Suppressor macrophage treated with lipopolysaccharide for 1 hour (primary cell): ENCODE measurements around the gene GPS1.

ENCODE experiments used
- DNase-seq, 3 donors: peaks; one replicate each; pipeline ENCODE4 v3.0.0-alpha.2; 2020 to 2022

Gene GPS1

DNA sequence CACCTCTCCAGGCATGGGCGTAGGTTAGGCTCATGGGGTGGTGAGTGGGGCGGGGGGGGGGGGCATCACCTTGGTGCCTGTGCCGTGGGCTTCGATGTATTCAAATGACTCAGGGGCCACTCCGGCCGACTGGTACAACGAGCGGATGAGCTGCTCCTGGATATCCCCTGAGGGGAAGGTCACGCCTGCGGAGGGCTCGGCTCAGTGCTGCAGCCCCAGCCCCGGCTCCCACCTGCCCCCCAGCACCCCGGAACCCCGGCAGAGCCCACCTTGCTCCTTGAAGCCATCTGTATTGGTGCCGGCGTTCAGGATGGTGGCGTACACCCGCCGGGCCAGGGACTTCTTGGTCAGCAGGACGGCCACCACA, 40.9 kb downstream of the GPS1 start:
- DNase-seq = no peak

DNA sequence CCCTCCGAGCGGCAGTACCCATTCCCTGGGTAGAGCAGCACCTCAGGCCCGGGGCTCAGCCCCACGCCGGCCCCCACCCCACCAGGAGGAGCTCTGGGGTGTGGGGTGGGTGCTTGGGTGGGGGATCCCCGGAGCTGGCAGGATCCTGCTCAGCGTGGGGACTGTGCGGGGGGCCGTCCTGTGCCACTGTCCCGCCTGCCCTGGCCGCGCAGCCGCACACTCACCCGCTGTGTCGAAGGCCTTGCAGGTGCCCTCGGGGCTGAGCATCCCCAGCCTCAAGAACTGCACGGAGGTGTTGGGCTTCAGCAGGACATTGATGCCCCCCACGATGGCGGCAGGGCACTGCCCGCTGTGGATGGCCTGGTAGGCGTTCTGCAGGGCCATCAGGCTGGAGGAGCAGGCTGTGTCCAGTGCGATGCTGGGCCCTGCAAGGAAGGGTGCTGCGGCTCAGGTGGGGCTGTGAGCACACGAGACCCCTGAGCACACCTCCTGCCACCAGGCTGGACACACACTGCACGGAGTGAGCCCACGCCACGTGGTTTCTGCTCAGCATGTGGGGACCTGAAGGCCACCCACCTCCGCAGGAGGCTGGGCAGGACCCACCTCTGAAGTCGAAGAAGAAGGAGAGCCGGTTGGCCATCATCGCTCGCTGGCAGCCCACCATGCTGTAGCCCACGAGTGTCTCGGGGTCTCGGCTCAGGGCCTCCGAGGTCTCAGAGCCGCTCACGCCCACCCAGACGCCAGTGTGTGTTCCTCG, 41.5 kb downstream of the GPS1 start:
- no peak for DNase-seq

DNA sequence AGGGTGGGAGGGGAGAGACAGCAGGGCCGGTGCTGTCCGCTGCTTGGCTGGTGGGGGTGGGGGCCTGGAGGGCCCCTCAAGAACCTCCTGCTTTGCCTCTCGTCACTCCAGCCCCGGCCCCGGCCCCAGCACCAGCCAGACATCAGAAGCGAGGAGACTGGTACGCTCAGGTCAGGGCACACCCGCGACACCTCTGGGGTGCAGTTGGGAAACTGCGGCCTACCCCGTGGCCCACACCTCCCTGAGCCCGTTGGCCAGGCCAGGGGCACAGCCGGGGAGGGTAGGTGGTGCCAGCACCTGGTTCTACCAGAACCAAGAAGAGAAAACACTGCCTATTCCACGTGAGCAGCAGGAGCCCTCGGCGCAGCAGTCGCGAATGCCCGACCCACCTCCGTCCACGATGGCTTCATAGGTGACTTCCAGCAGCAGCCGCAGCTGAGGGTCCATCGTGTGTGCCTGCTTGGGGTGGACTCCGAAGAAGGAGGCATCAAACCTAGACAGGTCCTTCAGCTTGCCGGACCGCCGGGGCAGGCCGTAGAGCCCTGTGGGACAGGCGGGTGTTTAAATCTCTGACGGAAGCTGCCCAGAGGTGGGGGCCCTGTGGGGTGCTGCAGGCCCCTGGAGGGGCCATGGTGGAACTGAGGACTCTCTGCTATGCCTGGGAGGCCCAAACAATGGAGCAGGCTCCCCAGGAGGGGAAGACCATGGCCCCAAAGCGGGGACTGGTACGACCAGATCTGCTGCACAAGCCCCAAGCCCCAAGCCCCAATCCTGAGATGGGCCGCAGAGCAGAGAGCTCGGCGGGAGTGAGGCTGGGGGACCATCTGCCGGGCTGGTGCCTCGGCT, 43.5 kb downstream of the GPS1 start:
- no peak for DNase-seq

DNA sequence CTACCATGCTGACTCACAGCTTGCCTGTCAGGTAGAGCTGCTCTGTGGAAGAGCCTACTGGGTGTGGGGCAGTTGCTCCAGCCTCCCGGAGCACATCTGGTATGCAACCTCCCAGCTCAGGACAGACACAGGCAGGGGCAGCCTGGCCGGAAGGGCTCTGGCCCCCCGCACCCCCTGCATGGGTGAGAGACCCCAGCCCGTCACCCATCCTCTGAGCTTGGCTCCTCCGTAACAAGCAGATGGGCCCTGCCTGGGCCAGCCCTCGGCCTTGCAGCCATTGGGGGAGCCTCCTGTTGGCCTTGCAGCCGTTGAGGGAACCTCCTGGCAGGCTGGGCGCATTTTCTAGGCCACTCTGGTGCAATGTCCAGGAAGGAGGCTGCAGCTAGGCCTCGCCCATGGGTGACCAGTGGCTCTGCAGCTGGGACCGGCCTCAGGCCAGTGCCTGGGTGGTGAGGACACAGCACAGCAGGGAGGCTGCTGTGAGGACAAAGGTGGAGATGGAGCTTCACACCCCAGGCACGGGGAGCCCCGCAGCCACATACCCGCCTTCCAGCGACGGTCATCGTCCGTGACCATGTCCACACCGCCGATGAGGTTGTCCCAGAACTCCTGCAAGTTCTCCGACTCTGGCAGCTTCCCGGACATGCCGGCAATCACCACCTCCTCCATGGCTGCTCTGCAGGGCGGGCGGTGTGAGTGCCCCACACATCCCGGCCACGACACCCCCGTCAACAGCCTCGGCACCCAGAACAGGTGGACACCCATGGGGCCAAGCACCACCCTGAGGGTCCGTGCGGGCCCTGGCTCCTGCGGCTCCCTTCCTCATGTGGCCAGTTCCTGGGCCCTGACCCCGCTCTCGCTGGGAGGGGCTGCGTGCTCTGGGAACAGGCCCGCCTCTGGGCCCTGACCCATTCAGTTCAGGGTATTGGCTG, 44.3 kb downstream of the GPS1 start:
- no peak for DNase-seq

DNA sequence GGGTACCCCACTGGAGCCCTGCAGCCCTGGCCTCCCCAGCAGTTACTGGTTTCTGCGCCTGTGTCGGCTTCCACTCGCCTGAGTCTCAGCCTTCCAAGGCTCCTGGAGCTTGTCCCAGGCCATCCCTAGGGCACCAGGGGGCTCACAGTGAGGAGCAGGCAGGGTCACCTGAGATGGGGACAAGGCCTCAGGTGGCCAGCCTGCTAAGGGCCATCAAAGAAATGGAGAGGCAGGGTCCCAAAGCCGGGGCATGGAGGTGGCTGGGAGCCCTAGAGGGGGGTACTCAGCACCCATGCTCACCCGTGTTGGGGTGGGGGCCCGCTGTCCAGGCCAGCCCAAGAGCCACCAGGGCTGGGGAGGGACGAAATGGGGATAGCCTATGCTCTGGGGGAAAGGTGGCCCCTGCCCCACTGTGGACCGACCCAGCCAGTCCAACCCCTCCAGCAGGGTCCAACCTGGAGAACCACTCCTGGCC, 45.0 kb downstream of the GPS1 start:
- DNase-seq = no peak

DNA sequence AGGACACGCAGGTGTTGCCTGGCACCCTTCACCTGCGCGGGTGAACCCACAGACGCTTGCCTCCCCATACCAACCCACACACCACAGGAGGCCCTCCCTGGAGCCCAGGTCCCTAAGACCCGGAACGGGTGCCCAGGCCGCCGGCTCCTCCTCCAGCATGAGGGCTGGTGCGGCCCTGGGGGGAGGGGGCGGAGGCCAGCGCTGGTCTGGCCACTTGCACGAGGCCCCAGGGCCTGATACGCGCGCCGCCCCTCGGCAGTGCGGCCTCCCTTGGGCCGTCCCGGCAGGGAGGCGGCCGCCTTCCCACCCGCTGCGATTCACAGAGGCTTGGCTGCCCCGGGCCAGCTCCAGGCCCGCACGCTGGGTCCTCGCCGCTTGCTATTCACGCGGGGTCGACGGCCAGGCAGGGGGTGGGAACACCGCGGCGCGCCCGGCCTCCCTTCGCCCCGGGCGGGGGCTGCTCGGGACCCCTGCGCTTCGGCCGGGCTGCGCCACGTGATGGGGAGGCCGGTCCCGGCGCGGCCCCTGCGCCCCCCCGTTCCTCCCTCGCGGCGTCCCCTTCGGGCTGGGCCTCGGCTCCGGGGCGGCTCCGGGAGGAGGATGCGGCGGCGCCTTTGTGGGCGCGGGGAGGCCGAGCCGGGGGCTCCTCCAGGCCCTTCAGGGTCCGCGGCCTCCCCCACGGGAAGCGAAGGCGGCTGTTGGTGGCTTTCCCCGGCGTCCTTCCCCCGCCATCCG, 45.7 kb downstream of the GPS1 start:
- peak; percentile 42 to 78 (median 56) for DNase-seq

DNA sequence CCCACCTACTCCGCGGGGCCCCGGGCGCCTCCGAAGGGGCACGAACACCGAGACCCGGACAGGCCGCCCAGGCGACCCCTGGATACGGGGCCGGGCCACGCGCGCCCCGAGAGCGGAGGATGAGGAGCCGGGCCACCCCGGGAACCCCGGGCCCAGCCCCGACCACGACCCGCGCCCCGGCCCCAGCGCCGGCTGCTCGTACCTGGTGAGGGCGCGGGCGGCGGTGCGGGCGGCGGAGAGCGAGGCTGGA, 46.1 kb downstream of the GPS1 start:
- DNase-seq = no peak

DNA sequence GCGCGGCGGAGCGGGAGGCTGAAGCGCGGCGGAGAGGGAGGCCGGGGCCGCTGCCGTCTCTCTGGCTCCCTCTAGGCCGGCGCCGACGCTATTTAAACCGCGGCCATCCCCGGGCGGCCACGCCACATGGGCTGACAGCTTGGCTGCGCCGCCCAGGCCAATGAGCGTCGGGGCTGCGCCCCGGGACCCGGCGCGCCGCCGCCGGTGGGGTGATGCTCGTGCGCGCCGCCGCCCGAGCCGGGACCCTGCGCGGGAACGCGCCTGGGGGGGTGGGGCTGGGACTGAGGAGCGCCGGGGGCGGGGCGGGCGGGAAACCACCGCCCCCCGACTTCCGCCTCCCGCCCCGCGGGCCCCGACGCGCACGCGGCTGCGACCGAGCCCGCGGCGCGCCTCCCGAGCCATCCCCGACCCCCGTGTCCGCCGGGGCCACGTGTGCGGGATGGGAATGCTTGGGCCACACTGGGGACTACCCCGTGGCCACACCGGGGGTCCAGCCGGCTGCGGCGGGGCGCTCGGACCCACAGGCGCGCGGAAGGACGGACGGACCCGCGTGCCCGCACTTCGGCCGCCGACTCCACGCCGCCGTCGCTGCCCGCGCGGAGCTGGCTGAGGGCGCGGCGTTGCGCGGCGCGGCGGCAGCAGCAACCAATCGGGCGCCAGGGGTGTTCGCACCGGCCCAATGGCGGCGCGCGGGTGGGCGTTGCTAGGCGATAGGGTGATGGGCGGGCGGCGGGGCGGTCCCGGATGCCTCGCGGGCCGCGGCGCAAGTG, 46.7 kb downstream of the GPS1 start, which contains the start of gene FASN:
Gene FASN, minus strand, starts transcription at position 68 of the 770 bp plus-strand sequence. CDS start 1,791 bp downstream, outside the sequence.
- peak; percentile 97 to 100 (median 98) for DNase-seq

DNA sequence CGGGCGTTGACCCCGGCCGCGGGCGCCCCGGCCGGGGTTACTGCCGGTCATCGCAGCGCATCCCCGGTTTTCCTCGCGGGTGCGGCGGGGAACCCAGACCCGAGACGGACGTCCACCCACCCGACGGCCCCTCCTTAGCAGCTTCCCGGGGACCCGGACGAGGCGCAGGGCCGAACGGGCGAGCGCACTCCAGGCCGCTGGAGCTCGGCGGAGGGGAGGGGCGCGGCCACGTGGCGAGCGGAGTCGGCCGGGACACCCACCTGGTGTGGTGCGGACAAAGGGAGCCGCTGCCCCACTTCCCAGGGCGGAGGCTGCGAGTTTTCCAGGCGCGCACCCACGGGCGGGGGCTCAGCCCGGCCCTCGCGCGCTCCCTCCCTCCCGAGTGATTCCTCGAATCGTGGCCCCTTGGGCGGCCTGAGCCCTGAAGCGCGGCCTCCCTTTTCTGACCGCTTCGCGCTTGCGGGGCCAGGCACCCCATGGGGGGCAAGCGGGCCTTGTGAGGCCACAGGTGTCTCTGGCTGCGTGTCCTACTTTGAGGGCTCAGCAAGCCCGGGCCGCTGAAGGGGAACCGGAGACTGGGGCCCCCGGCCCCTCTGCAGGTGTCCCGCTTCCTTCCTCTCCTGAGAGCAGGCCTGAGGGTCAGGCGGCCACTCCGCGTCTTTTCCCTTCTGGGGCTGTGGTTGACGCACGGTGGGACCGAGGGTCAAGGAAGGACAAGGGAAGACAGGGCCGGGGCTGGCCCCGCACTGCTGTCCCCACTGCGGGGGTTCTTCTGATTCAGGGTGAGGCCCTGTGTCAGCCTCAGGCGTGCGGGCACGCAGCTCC, 47.5 kb downstream of the GPS1 start:
- DNase-seq = peak in 2 of 3 donors; percentile 5 to 24

DNA sequence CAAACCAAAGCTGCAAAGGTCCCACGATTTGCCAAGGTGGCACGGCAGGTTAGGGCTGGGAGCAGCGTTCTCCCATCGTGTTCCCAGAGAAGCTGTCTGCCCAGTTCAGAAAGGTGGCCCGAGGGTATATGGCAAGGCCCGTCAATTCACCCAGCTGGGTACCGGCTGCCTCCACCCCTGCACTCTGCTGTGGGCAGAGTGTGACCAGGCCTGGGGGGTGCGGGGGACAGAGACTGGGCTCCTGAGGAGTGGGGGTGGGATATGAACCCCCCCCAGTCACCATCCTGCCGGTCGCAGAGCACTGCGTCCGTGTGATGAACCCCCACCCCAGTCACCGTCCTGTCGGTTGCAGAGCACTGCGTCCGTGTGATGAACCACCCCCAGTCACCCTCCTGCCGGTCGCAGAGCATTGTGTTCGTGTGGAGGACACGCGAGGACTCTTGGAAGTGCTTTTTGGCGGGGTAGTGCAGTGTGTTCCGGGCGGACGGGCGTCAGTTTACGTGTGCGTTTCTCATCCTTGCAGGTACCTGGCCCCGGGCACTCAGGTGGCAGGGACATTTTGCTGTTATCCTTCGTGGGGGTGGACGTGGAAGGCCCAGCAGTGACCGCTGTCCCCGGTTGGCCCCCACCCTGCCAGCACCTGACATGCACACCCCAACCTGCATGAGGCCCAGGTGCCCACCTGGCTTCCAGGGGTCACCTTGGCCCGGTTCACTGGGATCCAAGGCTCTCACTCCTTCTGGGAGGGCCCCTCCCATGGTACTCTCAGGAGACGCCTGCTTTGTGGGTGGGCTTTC, 49.0 kb downstream of the GPS1 start:
- no peak for DNase-seq

DNA sequence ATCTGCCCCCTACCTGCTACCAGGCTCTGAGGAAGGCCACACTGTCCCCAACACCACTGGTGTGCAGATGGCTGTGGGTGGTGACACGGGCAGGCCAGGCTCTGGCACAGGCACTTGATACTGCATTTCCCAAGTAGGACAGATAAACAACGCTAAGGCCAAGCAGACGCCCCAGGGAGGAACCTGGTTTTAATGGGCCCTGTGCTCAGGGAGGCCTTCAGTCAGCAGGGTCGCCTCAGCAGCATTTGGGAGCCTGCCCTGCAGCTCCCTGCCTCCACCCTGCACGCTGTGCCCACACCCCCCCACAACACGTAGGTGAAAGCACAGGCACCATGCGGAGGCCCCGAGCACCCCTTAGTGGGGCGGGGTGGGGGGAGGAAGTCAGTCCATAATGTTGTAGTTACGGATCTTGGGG, 49.6 kb downstream of the GPS1 start:
- no peak for DNase-seq

DNA sequence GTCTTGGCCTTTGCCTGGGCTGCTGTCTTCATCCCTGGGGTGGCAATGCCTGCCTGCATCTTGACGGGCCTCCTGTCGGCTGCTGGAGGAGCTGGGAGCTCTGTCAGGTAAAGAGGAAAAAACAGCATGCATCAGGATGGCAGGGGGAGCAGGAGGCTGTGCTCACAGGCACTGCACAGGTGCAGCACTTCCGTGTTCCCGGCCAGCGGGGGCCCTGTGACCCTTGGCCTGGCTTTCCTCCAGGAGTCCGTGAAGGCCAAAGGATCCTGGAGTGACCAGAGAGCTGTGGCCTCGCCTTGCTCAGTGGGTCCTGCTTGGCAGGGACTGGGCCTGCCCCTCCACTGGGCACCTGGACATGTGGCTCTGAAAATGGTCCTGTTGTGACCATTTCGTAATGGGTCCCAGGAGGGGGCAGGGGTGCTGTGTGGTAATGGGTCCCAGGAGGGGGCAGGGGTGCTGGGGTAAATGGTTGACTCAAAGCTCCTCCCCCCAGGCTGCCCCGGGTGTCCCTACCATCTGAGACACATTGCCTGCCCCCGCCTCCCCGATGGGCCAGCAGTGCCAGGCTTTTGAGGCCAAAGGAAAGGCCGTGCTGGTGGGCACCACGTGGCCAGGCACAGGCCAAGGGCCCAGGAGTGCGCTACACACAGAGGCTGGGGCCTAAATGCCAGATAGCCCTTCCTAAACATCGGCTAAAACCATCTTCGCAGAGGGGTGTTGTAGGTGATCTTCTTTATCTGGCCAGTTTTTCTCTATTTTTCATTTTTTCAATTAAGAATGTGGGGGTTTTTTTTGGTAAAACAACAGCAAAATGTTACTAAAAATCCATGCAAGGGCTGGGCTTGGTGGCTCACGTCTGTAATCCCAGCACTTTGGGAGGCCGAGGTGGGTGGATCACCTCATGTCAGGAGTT, 50.3 kb downstream of the GPS1 start:
- no peak for DNase-seq

DNA sequence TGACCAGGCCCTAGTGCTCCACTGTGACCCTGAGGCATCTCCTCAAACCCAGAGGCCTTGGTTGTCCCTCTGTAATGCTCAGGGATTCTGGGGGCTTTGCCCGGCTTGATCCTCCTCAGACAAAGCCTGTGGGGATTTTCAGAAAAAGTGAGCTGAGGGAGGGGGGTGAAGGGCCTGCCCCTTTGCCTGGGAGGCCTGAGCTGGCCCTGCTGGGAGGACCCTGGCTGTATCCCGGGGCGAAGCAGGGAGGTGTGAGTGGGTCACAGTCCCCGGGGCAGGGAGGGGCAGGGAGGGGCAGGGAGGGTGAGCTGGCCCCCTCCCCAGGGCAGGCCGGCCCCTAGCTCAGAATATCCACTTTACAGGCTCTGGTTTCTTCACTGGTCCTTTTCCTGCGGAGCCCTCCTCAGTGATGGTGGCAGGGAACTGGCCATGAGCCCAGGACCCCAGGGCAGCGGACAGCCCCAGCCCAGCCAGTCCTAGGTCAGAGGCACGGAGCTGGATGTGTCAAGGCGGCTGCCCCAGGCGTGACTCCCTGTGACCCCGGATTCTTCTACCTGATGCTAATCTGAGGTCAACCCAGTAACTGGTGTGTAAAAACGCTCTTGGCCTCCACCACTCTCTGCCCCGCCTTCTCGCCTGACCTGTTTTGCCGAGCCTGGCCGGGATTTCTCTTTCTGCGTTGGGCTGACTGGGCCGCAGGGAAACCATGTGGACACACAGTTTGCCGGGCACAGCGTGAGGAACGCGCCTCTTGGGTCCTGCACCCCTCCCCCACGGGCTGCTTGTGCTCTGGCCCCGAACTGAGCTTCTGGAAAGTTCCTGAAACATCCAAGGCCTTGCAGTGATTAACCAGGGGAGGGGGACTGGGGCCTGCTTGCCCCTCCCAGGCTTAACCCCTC, 52.1 kb downstream of the GPS1 start:
- no peak for DNase-seq

DNA sequence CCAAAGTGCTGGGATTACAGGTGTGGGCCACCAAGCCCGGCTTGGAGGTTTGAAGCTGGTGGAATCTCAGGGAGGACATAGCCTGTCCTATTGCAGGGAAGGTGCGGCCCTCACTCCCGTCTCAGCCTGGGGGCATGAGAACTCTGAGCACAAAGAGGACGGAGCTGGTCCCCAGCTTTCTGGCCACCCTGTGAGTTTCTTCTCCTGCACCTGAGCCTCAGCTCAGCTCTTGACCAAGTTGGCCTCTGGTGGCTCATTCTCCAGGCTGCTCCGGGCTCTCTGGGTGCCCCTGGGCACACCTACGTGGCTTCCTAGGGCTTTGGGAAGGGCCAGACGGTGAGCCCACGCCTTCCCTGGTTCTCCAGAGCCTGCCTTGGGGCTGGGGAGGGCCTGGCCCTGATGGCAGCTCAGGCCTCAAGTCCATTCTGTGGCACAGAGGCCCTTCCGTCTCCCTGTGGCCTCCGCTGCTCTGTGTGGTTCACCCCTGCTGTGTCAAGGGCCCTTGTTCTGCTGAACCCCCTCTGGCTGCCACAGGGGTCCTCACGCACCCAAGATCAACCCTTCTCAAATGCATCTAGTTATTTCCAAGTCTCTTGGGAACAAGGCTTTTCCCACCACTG, 53.2 kb downstream of the GPS1 start:
- DNase-seq = no peak

DNA sequence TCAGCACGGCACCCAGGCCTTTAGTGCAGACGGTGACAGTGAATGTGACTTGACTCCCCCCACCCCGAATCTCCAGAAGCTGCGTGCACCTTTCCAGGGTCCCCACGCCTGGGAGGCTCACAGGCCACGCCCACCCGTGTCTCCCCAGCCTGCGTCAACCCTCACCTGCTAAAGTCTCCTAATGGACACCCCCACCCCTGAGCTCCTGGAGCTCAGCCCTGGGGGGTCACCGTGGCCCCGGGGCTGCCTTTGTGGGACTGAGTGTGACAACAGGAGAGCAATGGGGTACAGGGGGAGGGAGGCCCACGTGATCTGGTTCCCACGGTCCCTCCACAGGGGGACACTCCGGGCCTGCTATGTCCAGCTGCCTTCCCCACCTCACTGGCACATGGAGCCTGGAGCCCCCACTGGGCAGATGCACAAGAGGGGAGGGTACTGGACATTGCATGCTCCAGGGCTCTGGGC, 53.8 kb downstream of the GPS1 start:
- no peak for DNase-seq

DNA sequence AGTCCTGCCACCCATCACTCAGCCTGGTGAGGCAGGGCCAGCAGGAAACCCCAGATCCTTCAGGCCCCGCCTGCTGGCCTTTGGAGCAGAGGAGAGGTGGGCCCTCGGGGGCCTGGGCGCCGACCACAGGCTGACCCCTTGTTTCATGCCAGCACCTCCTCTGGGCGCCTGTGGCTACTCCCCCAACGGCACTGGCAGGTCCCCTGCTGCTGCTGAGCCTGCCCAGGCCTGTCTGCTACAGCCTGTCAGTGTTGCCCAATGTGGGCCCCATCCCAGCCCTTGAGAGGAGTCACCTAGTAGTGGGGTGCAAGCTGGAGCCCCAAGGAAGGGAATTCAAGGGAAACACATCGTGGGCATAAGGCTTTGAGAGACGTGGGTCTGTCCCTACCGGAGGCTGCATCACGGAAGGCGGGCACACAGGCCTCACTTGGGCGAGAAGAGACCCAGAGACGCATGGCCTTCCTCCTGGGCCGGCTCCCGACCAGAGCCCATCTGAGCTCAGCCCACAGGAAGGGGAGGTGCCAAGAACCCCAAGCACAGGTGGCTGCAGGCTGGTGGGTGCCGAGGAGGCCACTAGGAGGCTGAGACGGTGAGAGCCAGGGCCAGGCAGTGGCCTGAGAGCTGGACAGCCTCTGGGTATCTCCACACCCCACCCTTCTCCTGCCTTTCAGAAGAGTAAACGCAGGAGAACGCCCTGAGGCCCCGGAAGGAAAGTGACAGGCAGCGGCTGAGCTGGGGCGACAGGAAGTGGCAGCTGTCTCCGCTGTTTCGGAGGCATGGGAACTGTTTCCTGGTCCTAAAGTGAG, 54.4 kb downstream of the GPS1 start:
- DNase-seq = peak; percentile 42 to 63 (median 52)
